Measurements from ENCODE around the gene CDS2.

DNA sequence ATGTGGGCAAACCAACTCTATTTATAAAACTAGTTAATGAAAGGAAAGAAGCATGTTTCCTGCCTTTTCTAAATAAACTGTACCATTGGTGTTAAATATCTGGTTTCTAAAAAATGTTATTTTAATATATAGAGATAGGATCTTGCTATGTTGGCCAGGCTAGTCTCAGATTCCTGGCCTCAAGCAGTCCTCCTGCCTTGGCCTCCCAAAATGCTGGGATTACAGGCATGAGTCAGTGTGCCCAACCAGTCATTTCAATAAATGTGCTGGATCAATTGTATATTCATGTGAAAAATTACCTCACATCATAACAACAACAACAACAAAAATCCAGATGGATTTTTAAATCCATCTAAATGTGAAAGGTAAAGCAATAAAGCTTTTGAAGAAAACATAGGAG is 80.3 kb downstream of the CDS2 start:
- TF ChIP-seq, protein P1, sequence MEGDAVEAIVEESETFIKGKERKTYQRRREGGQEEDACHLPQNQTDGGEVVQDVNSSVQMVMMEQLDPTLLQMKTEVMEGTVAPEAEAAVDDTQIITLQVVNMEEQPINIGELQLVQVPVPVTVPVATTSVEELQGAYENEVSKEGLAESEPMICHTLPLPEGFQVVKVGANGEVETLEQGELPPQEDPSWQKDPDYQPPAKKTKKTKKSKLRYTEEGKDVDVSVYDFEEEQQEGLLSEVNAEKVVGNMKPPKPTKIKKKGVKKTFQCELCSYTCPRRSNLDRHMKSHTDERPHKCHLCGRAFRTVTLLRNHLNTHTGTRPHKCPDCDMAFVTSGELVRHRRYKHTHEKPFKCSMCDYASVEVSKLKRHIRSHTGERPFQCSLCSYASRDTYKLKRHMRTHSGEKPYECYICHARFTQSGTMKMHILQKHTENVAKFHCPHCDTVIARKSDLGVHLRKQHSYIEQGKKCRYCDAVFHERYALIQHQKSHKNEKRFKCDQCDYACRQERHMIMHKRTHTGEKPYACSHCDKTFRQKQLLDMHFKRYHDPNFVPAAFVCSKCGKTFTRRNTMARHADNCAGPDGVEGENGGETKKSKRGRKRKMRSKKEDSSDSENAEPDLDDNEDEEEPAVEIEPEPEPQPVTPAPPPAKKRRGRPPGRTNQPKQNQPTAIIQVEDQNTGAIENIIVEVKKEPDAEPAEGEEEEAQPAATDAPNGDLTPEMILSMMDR (conservative IDR thresholded peaks at IDR 0.05; ENCODE audit: low read length), result no peak
- no peak for TF ChIP-seq EZH2phosphoT487 (IDR thresholded peaks at IDR 0.05; ENCODE audit: borderline replicate concordance, low read depth, low read length)

Data from OCI-LY7 (cell line).